Effector CD4-positive, alpha-beta T cell (primary cell): ENCODE data around the gene BPIFA2.
"Not testable (repeated sequence)": the region's sequence is repeated elsewhere in the genome, so short reads cannot be mapped to it uniquely, and the experiment has no call there.

ENCODE experiments used
- DNase-seq: peaks from one replicate; pipeline ENCODE4 v3.0.0-alpha.2; 2020

BPIFA2 gene

DNA sequence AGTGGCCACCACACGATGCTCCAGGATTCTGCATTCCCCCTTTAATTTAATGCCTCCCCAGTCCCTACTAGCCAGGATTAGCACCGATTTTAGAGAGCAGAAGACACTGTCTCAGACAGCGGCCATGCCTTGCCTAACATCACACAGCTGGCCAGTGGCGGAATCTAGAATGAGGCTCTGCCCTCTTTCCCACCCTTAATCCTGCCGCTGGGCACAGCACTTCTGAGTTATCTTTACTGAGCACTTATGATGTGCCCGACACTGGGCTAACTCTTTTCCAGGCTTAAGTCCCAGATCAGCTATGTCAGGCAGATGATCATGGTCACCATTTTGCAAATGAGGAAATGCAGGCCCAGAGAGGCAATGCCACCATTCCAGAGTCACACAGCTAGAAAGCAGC lies 5.6 kb upstream of the BPIFA2 start:
- DNase-seq: no peak

GRCh38 chr20:33162753-33163152 lies 5.2 kb upstream of the BPIFA2 start:
- DNase-seq: no peak

- DNase-seq: no peak
Observed at GRCh38 chr20:33163856-33164762, 3.9 kb upstream of the BPIFA2 start.

- no peak for DNase-seq
Observed at GRCh38 chr20:33164763-33165095, 3.2 kb upstream of the BPIFA2 start.

DNA sequence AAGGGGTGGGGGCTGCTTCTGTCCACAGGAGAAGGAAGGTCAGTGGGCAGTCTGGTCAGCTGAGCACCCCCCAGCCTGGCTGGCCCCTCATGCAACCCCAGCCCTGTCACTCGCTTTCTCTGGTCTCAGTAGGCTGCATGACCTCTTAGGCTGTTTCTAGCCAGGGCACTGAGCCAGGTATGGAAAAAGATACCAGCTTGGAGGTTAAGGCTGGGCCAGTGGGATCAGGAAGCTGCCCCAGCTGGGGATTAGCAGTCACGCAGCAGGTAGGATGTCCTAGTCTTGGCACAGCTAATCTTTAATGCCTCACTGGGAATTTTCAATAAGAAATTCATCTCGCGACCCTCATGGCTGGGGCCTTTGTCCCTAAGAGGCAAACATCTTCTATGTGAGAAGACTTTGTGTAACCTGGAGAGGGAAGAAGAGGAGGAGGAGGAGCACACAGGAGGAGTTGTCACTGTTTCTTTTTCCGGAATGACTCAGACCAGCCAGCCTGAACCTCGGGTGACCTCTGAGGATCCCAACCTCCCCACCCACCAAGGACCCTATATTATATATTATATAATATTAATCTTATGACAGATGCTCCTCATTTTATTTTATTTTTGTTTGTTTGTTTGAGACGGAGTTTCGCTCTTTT lies 2.4 kb upstream of the BPIFA2 start:
- DNase-seq: no peak

DNA sequence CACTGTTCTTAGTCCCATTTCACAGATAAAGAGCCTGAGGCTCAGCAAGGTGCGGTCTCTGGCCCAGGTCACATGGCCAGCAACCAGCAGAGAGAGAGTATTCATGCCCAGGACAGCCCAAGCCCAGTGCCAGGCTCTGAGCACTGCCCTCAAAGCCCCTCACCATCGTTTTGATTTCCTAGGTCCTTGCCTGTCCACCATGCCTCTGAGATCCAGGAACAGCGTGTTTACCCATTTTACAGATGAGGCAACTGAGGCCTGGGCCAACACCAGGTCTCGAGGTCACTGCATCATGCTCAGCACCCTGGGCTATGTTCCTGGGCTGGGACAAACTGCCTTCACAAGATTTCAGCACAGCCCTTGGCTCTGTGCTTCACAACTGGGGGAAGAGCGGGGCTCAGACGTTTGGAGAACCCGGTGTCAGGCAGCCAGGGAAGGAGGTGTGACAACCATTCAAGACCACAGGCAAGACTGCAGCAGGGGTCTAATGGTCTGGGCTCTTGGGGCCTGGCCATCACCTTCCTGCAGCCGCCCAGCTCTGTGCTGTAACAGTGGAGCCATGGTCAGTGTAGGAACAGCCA lies 1.3 kb upstream of the BPIFA2 start:
- DNase-seq: no peak

- DNase-seq: no peak
Observed at GRCh38 chr20:33169176-33169794, 1.3 kb downstream of the BPIFA2 start.

GRCh38 chr20:33172781-33173180 lies 4.8 kb downstream of the BPIFA2 start:
- DNase-seq: no peak

GRCh38 chr20:33175123-33175522 lies 7.2 kb downstream of the BPIFA2 start:
- no peak for DNase-seq

- no peak for DNase-seq
Observed at GRCh38 chr20:33176101-33176500, 8.1 kb downstream of the BPIFA2 start.

- DNase-seq: no peak
Observed at GRCh38 chr20:33177866-33178265, 9.9 kb downstream of the BPIFA2 start.

DNA sequence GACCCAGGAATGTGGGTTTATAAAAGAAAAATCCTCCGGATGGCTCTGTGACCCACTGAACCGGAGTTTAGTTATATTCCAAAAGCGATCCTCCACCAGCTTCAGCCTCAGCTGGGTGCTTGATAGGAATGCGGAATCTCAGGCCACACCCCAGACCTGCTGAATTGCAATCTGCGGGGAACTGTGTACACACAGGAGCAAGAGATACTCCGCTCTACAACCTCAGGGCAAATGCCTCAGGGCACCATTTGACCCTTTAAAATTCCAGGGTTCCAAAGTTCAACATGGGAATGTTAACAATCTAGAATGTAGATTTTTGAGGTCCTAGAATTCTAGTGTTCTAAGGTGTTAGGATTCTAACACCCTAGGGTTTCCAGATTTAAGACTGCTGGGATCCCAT lies 10.8 kb downstream of the BPIFA2 start:
- no peak for DNase-seq

- DNase-seq: no peak
Observed at GRCh38 chr20:33180169-33180568, 12.2 kb downstream of the BPIFA2 start.

DNA sequence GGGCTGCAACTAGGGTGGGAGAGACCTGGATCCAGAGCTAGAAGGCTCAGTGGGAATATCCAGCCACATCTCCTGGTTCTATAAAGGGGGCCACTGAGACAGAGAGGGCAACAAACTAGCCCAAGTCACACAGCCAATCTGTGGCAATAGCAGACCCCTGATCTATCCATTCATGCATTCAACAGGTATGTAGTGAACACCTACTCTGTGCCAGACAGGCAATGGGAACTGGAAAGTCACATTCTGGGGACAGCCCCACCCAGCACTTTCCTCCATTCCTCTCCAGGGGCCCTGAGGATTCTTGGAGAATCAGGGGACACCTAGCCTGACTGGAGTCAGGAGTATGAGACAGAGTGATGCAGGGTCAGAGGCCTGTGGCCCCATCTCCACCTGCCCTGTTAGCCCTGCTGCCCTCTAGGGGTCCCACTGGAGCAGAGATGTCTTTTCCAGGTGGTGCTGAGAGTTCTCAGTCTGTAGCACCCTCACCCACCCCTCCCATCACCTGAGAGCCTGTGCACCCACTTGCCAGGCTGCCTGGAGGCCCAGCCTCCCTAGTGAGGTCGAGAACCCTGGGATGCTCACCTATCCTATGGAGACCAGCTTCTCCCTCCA lies 13.6 kb downstream of the BPIFA2 start:
- no peak for DNase-seq

- DNase-seq: no peak
Observed at GRCh38 chr20:33183312-33183711, 15.4 kb downstream of the BPIFA2 start.

DNA sequence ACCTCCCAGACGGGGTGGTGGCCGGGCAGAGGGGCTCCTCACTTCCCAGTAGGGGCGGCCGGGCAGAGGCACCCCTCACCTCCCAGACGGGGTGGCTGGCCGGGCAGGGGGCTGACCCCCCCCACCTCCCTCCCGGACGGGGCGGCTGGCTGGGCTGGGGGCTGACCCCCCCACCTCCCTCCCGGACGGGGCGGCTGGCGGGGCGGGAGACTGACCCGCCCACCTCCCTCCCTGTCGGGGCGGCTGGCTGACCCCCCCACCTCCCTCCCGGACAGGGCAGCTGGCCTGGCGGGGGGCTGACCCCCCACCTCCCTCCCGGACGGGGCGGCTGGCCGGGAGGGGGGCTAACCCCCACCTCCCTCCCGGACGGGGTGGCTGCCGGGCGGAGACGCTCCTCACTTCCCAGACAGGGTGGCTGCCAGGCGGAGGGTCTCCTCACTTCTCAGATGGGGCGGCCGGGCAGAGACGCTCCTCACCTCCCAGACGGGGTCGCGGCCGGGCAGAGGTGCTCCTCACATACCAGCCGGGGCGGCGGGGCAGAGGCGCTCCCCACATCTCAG lies 17.2 kb downstream of the BPIFA2 start:
- not testable (repeated sequence) for DNase-seq

- no peak for DNase-seq
Observed at GRCh38 chr20:33187491-33187890, 19.5 kb downstream of the BPIFA2 start.

GRCh38 chr20:33188421-33188820 lies 20.5 kb downstream of the BPIFA2 start:
- DNase-seq: no peak

GRCh38 chr20:33191484-33191883 lies 23.5 kb downstream of the BPIFA2 start:
- DNase-seq: no peak

DNA sequence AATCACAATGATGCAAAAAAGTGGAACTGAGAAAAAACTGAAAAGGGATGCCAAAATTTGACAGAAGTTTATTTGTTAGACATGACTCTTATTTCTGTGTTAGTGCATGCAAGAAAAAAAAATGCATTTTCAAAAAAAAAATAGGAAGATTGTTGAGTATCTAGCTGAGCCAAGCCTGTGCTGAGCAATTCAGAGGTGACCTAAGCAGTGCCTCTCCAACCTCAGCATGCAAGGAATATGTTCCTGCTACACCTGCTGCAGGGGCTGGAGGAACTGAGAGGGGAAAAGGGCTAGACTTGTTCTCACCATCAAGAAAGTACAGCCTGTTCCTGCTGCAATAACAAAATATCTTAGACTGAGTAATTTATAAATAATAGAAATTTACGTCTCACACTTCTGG lies 24.0 kb downstream of the BPIFA2 start:
- DNase-seq: no peak

DNA sequence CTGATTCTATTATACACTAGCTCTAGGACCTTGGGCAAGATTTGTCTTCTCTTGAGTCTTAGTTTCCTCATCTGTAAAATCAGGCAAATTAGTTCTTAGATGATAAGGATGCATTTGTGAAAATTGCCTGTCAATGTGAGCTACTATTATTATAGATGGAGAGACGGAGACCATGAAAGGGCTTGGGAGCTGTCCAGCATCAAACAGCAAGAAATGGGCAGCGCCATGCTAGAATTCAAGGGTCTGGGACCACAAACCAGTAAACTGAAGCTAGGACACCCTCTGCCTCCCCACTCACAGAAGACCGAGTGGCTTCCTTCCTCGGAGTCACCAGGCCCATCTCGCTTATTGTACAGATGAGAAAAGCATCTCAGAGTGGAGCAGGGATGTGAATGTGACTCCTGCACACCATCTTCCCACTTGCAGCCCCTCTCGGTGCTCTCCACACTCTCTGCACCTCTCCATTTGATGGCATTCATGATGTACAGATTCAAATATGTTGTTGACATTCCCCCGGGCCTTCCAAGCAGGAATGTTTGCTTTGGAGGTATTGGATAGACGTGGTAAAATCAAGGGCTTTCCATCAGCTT lies 25.0 kb downstream of the BPIFA2 start:
- no peak for DNase-seq

- DNase-seq: no peak
Observed at GRCh38 chr20:33199026-33199425, 31.1 kb downstream of the BPIFA2 start.
